Activated CD8-positive, alpha-beta memory T cell treated with anti-CD3 and anti-CD28 coated beads, Interleukin-2, amount 50 U/mL, for 48 hours (primary cell): Measurements from ENCODE around the gene HTR3C.
"Not testable (repeated sequence)": the region's sequence is repeated elsewhere in the genome, so short reads cannot be mapped to it uniquely, and the experiment has no call there.

Experiments
- DNase-seq: peaks from one replicate; pipeline ENCODE4 v3.0.0-alpha.2; 2020

HTR3C gene

DNA sequence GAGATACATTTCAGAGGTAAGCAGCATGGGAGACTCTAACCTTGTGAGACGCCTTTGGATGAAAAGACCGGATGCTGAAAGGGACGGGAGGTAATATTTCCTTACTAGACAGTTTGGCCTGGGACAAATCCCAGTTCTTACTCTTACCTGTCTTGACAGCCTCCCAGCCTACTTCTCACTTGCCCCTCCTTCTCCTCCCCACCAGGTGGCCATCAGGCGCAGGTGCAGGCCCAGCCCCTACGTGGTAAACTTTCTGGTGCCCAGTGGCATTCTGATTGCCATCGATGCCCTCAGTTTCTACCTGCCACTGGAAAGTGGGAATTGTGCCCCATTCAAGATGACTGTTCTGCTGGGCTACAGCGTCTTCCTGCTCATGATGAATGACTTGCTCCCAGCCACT lies 15.0 kb upstream of the HTR3C start:
- DNase-seq, result no peak

DNA sequence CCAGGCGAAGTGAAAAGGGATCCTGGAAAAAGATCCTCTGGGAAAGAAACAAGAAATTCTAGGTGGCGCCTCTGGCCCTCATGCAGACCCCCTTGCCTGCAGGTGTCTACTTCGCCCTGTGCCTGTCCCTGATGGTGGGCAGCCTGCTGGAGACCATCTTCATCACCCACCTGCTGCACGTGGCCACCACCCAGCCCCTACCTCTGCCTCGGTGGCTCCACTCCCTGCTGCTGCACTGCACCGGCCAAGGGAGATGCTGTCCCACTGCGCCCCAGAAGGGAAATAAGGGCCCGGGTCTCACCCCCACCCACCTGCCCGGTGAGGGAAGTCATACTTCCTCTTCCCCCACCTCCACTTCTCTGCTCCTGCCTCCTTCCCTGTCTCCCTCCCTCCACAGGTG lies 14.5 kb upstream of the HTR3C start:
- not testable (repeated sequence) for DNase-seq

DNA sequence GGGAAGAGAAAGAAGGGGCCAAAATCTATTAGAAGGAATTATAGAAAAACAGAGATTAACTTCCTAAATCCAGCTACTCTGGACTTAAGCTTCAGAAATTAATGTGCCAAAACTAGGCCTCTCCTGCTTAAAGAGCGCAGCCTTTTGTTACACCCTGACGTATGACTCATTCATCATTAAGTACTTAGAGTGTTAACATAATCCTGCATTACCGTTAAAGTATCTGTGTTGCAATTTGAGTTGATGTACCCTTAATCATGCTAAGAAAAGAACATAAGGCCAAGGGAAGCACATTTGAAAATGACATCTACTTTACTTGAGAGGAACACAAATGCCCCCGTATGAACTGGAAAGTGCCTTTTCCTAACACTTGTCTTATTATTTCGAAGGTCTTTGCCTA lies 13.4 kb upstream of the HTR3C start:
- no peak for DNase-seq

DNA sequence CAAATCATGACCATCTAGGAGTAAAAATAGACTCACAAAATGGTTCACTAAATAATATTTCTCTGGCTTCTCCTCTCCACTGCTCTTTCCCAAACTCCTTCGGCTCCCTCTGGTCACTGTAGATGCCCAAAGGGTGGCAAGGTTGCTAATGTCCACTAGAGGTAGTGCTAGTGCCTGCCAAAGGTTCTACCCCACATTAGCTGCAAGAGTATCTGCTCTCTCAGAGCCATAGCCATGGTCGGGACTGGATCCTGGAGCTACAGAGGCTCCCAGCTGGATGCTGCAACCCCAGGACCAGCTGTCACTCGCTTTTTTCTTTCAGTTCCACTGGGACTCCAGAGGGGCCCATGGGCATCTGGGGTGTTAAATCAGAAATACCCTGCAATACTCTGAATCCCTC lies 12.8 kb upstream of the HTR3C start:
- DNase-seq, result no peak

DNA sequence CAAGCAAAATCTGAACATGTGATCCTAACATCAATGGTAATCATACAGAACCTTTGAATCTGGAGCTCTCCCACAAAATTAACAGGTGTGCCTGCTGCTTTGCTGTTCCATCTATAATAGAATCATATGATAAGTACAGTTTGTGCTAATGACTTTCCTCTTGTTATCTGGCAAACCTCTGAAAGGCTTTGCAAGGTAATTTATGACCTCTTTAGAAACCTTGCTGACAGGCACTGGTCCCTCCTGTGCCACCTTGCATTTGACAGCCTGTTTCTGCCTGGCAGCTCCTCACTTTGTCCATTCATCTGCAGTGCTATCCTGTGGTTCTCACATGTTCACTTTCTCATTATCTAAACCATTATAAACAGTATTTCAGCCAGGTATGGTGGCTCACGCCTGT lies 10.2 kb upstream of the HTR3C start:
- DNase-seq, result no peak

DNA sequence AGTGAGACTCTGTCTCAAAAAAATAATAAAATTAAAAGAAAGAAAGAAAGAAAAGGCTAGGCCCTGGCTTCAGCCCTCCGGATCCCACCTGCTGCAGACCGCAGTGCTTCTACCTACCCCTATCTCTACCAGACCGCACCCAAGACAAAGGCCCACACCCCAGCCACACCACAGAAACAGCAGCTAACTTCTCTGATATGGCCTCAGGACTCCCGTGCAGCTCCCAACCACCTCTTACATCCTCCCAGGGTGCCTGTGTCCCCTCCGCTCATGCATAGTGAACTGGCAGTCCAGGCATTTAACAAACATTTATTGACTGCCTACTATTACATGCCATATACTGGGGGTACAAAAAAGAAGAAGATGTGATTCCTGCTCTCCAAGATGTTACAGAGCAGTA lies 6.9 kb upstream of the HTR3C start:
- no peak for DNase-seq

DNA sequence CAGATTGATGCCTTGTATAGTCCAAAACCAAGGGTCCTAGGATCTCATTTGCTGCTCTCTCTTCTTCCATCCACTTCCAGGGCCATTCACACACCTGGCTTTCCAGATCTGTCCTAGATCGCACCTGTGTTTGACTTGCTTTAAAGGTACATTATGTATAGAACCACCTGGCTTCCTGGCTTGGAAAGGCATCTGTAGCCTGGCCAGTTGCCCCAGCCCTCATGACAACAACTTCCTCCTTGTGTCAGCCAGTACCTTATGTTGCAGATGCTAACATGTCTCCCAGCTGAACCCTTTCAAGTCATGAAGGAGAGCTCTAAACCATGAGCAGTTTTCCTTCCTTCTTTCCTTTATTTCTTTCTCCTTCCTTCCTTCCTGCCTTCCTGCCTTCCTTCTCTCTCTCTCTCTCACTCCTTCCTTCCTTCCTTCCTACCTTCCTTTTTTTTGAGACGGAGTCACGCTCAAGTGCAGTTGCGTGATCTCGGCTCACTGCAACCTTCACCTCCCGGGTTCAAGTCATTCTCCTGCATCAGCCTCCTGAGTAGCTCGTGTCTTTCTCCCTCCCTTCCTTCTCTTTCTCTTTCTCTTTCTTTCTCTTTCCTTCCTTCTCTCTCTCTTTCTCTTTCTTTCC lies 2.5 kb upstream of the HTR3C start:
- no peak for DNase-seq

DNA sequence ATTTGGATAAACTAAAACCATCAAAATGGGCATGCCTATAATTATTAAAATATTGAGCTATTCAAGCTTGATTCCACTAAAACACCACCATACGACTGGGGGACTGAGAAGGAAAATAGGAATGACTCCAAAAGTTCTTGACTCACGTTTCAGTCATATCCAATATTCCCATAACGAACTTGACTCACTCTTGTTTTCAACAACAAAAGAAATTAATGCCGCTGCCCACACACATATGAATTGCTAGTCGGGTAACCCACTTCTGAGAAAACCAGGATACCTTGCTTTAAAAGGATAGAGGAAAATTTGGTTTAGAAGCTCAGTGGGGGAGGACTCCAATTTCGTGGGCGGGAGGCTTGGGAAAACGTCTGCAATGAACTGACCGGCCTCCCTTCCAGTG lies 5.2 kb downstream of the HTR3C start:
- DNase-seq, result no peak

DNA sequence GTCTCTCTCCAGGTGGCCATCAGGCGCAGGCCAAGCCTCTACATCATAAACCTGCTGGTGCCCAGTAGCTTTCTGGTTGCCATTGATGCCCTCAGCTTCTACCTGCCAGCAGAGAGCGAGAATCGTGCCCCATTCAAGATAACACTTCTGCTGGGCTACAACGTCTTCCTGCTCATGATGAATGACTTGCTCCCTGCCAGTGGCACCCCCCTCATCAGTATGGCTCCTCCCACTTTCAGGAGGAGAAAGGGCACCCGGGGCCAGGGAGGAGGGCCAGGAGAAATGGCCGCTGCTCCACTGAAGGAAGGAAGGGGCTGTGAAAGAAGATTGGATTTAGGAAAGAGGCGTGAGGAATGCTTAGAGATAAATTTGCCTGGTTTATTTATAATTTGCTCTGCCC lies 6.6 kb downstream of the HTR3C start:
- no peak for DNase-seq

DNA sequence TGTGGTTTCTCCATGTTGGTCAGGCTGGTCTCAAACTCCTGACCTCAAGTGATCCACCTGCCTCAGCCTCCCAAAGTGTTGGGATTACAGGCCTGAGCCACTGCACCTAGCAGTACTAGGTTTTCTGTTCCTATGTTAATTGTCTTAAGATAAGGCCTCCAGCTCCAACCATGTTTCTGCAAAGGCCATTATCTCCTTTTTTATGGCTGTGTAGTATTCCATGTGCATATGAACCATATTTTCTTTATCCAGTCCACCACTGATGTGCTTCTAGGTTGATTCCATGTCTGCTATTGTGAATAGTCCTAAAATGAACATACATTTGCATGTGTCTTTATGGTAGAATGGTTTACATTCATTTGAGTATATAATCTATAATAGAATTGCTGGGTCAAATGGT lies 9.8 kb downstream of the HTR3C start:
- DNase-seq, result no peak

DNA sequence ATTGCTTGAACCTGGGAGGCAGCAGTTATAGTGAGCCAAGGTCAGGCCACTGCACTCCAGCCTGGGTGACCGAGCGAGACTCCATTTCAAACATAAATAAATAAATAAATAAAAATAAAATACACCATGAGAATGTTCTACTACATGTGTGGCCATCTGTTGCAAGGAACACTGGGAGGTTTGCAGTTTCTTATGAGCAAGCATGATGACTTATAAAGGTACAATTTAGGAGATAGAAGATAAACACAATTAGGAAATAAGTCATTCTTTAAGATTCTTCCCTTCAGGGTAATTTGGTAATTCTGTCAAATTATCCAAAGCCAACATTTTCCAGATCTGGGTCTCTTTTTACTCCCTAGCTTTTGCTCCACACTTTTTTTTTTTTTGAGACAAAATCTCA lies 13.4 kb downstream of the HTR3C start:
- no peak for DNase-seq

DNA sequence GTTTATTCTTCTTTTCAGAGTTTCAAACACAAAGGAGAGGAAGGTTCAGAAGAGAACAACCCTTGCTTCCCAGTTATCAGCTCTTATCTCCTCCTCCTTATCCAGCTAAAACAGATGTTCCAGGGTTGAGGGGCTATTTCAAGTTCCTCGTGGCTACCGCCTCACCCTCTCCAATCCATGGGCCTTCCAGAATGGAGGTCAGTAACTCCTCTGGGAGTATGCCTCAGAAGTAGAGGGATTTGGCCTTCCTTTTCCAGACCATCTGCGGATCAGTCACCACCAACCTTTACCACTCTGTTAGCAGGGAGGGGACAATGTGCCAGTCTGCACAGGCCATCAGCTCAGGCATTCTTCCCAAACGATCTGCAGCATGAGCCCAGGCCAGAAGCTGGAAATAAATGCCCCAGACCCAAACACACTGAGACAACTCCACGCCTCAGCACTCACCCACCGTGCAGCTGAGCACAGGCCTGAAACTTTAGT lies 14.8 kb downstream of the HTR3C start:
- DNase-seq, result no peak

DNA sequence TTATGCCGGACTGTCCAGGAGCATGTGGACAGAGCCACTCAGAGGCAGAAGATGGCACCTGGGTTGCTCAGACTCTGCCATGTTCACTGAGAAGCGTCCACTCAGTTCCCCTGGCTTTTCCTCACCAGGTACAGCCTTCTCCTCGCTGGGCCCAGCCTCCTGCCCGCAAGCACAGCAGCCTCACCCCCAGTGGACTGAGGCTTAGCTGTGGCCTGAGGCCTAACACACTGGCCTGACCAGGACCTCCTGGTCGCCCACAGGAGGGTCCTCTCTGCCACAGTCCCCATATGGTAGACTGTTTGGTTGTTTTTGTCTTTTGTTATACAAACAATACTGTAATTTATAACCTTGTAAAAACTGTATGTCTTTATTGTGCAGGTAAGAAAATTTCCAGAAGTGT lies 15.5 kb downstream of the HTR3C start:
- no peak for DNase-seq

DNA sequence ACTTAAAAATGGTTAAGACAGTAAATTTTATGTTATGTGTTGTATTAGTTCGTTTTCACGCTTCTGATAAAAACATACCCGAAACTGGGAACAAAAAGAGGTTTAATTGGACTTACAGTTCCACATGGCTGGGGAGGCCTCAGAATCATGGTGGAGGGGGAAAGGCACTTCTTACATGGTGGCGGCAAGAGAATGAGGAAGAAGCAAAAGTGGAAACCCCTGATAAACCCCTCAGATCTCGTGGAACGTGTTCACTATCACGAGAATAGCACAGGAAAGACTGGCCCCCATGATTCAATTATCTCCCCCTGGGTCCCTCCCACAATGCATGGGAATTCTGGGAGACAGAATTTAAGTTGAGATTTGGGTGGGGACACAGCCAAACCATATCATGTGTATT lies 18.3 kb downstream of the HTR3C start:
- DNase-seq, result not testable (repeated sequence)

DNA sequence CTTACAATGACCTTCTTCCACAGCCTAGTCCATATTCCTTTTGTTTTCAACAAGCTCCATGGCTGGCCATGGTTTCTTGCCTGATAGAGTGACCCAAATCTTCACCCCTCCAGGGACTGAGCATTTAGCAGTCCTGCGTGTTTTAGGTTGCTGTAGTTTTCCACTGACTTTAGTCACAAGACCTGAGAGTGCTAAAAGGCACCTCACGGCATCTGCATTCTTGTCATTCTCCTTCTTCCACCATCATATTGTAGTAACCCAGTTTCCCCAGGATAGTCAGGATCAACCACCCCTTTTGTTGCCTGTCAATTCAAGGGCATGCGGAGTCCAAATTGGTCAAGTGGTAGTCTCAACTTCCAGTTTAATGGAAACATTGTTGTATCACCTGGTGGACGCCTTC lies 20.8 kb downstream of the HTR3C start:
- DNase-seq, result no peak

DNA sequence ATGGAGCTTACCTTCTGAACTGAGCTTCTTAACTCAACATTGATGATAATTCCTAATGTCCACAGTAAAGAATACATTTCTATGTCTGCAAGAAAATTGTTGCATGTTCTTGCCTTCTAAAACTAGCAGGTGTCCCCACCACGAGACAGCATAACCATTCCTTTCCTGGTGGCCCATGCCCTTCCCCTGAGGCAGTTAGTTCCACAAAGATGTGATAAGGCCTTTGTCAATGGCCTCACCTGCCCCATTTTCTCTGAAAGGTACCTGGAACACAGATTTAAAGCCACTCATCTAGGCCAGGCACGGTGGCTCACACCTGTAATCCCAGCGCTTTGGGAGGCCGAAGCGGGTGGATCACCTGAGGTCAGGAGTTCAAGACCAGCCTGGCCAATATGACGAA lies 23.1 kb downstream of the HTR3C start:
- no peak for DNase-seq

DNA sequence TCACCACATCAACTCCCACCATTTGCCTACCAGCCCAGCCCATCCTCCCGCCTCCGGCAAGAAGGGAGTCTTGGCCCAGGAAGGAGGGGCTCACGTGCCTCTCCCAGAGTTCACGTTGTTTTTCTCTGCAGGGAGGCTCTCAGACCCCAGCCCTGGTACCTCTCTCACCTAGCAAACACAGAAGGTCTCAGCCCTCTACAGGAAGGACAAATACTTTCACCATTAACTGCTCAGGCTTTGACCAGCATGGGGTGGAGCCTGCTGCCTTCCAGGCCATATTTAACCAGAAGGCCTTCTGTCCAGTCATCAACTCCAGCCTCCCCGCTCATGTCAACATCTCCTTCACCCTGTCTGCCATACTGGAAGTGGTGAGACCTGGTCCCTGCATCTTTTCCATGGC lies 25.0 kb downstream of the HTR3C start:
- no peak for DNase-seq

DNA sequence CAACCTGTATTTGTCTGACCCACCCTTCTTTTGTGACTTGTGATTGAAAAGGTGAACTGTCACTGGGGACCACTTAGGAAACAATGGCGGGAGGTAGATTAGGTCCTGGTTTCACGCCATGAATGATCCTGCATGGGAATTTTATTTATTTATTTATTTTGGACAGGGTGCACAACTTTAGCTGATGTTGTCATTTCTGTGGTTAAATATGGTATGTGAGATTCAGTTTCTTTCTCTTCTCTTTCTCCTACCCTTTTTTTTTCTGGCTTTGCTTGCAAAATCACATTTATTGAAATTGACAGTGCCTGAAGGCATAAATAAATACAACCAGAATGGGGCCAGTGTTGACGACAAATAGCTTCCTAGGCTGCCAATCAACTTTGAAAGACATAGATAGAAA lies 26.0 kb downstream of the HTR3C start:
- no peak for DNase-seq

DNA sequence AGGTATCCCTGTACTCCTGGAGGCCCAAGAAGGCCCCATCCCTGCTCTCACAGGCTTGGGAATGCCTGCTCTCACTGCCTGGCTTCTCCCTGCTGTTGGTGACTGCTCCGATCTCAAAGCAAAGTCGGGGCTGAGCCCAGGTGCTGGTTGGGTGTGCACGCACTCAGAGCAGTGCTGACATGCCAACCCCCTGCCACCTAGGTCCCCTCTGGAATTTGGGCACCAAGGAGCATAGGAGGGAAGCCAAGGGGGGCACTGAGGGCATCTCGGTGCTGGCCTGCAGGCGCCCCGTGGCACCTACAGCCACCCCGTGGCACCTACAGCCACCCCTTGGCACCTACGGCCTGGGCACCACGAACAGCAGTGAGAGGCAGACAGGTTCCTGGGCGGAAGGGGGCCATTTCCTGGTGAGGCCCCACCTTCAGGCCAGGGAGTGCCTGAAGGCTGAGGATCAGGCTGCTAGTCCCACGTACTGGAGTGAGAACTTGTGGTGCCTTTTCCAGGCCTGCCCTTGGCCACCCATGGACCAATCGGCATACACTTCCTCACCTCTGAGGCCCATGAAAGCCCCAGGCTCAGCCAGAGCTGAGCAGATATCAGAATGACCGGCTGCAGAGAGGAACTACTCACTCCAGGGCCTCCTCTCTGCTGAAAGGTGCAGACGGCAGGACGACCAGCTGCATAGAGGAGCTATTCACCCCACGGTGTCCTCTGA lies 28.4 kb downstream of the HTR3C start:
- DNase-seq, result no peak

DNA sequence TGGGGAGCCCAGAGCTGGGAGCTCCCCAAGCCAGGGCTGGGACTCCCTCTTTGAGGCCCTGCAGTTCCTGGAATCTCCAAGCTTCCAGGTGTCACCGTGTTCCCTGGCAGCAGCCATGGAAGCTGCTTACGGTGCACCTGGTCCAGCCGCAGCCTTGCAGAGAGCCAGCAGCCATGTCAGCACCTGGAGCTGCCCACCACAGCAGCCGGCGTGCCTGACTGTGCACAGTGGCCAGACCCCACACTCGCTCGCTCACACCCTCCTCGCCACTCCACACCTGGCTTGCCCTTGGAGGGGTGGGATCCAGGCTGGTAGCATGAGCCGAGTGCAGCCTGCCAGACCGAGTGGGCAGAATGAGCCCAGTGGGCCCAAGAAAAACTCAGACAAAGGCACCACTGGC lies 29.2 kb downstream of the HTR3C start:
- no peak for DNase-seq

DNA sequence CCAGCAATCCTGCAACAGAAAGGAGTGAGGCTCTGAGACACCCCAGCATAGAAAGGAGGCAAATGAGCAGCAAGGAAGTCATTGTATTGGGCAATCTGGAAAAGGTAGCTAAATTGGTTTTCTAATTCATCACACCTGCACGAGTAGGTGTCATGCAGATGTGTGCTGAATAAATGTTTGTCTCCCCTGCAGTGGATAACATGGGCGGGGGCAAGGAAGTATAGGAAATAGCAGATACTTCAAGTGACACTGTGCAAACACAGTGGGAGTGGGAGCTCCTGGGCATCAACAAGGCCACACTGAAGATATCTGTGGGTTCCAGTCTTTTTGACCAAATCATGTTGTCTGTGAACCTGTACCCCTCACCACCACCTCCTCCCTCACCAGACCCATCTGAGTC lies 29.6 kb downstream of the HTR3C start:
- DNase-seq, result no peak

DNA sequence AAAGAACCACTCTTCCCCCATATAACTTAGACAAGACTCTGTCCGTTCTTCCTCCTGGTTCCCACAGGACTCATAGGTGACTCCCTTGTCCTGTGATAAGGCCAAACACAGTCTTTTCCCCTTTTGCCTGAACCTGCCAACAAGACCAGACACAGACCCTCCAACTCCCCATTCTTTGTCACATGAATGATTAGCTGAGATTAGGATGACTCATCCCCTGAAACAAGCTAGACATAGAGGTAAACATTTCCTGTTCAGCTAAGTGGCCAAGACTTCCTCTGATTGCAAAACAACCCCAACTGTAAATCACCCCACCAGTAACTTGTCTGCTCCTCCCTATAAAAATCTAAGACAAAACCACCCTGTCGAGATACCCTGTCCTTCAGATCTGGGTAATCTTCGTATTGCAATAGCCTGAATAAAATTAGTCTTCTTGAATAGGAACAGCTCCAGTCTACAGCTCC lies 32.6 kb downstream of the HTR3C start:
- no peak for DNase-seq

DNA sequence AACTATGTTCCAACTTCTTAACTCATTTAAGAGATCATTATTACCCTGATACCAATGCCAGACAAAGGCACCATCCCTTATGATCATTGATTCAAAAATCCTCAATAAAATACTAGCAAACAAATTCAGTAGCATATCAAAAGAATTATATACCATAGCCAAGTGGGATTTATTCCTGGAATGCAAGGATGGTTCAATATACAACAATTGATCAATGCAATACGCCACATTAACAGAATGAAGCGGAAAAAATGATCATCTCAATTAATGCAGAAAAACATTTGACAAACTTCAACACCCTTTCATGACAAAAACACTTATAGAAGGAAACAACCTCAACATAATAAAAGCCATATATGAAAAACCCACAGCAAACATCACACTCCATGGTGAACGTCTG lies 39.4 kb downstream of the HTR3C start:
- no peak for DNase-seq

DNA sequence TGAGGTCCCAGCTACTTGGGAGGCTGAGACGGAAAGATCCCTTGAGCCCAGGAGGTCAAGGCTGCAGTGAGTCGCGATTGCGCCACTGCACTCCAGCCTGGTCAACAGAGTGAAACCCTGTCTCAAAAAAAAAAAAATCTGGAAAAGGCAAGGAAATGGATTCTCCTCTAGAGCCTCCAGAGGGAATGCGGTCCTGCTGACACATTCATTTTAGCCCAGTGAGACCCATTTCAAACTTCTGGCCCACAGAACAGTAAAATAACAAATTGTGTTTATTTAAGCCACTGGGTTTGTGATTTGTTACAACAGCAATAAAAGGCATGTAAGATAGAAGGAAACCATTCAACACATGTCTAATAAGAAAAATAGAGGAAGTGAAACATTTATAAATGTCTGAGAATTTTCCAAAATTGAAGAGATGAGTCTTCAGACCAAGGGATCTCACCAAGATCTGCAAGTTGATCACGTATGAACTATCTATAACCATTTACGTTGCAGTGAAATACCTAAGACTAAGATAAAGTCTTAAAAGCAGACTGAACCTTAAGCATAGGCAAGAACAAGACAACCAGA lies 44.0 kb downstream of the HTR3C start, which contains the start of gene HTR3E:
TSS of gene HTR3E (plus strand) at position 254 of the 573 bp plus-strand sequence. CDS start 466 bp downstream, outside the sequence.
- DNase-seq, result no peak
